Measurements from ENCODE around the gene PCNX3.
"Not testable (repeated sequence)": the region's sequence is repeated elsewhere in the genome, so short reads cannot be mapped to it uniquely, and the experiment has no call there.

PCNX3 gene

GRCh38 chr11:65655570-65656332 is 40.2 kb downstream of the PCNX3 start:
- no peak for DNase-seq

GRCh38 chr11:65657426-65657825 is 41.9 kb downstream of the PCNX3 start:
- DNase-seq, result no peak

- DNase-seq, result no peak
These were observed 42.8 kb downstream of the PCNX3 start for GRCh38 chr11:65658174-65659021.

- DNase-seq, result no peak
These were observed 44.5 kb downstream of the PCNX3 start for GRCh38 chr11:65660038-65660437.

GRCh38 chr11:65660908-65661307 is 45.3 kb downstream of the PCNX3 start:
- not testable (repeated sequence) for DNase-seq

- DNase-seq, result no peak
These were observed 46.1 kb downstream of the PCNX3 start for GRCh38 chr11:65661599-65662246.

GRCh38 chr11:65662247-65662798 is 46.7 kb downstream of the PCNX3 start:
- no peak for DNase-seq

- DNase-seq, result peak; percentile 75 to 90
These were observed 47.4 kb downstream of the PCNX3 start, which contains the start of gene RELA for GRCh38 chr11:65662799-65663638. Gene RELA (minus strand): TSS chr11:65662916. CDS start chr11:65662832, 84 bp downstream.

GRCh38 chr11:65663639-65664200 is 48.1 kb downstream of the PCNX3 start:
- no peak for DNase-seq

- no peak for DNase-seq
These were observed 56.7 kb downstream of the PCNX3 start for GRCh38 chr11:65672180-65672860.

GRCh38 chr11:65672982-65673381 is 57.4 kb downstream of the PCNX3 start:
- DNase-seq, result no peak

GRCh38 chr11:65680192-65680743 is 64.7 kb downstream of the PCNX3 start:
- no peak for DNase-seq

GRCh38 chr11:65683480-65683879 is 67.9 kb downstream of the PCNX3 start:
- DNase-seq, result not testable (repeated sequence)

- DNase-seq, result no peak
These were observed 70.4 kb downstream of the PCNX3 start for GRCh38 chr11:65685981-65686380.

Measured in SHP77 (cell line).